Measurements from ENCODE around the gene WFDC12.

Gene WFDC12

DNA sequence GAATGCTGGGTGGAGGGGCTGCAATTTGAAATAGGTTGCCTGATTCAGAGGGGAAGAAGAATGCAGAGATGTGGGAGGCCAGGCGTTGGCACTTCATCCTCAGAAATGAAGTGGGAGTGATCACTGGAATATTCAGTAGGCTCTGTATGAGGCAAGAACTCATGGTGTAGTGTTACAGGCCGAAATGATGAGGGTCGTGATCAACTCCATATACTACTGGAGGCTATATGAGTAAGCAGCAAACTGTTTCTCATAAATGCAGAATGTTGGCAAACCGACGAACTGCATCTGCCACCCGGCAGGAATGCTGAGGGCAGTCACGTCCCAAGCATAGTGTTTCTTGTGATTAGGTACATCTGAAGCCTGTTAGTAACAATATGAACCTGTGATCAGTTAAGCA lies 36.0 kb downstream of the WFDC12 start:
- no peak for DNase-seq

DNA sequence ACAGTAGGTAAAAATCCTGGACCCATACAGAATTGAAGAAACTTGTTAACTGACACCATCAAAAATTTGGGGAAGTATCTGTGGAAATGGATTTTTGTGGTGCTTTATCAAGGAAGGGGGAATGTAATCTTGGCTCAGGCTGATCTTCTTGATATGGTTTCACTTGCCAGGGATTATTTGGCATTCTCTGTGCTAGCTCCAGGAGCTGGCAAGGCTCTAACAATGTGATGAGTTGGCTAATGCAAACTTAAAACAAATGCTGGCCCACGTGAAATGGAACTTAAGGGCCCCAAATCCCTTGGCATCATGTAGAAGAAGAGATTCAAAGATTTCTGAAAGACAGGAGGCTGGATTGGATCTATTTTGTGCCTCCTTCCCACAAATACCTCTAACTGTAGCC lies 36.5 kb downstream of the WFDC12 start:
- DNase-seq = no peak

DNA sequence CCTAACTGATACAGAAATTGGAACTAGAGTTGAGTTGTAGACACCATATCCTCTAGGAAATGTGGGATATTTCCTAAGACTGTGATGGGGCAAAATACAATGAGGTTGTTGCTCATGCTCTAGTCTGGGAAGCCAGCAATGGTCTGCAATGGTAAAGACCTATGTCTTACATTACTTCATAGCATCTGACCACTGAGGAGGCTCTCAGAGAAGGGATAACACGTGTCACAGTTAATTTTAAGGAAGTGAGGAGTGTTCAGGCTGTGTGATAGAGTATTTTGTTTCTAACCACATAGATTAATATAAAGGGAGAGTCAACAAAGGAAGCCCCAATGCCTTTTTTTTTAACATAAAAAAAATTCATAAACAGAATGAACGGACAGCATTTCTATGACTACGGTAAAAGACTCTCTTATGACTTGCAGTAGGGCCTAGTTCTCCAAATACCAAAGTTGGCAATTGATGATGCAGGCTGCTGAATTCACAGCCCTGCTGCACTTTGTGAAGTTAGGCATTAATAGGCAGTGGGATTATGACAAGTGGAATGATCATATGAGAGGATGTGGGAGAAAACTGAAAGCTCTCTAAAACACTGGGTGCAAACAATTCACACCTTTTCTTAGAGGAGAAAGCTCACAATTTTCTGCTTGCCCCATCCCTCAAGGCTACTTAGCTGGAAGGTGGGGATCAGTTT lies 37.0 kb downstream of the WFDC12 start:
- no peak for DNase-seq

DNA sequence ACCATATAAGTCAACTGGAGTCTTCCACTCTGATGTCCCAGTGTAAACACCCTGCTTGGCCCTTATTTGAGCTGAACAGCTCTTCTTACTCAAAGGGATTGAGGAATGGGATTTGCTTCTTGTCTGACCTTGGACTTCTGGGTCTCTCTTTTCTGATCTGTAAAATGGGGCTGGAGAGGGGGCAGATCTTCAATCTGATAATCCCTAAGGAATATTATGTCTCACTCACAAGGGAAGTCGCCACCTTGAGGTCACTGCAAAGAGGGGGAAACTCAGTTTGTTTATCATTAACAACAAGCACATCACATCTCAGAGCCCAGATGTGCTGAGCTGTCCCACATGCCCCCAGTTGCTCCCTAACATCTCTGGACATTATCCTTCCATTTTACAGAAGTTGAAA lies 38.4 kb downstream of the WFDC12 start:
- DNase-seq = no peak

DNA sequence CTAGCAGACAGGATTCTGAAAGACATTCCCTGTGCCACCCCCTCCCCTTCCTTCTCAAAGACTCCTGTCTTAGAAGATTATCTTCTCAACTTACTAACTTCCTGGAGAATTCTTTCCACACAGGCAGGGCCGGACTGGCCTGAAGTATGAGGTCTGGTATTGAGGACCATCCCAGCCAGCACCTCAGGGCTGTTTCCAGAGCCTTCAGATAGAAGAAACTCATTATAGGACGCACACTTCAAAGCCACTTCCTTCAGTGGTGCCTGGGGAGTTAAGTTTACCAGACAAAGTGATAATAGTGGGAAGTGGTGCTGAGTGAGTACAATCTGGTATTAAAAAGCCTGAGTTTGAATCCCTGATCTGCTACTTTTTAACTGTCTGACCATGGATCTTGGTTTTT lies 39.0 kb downstream of the WFDC12 start:
- no peak for DNase-seq

DNA sequence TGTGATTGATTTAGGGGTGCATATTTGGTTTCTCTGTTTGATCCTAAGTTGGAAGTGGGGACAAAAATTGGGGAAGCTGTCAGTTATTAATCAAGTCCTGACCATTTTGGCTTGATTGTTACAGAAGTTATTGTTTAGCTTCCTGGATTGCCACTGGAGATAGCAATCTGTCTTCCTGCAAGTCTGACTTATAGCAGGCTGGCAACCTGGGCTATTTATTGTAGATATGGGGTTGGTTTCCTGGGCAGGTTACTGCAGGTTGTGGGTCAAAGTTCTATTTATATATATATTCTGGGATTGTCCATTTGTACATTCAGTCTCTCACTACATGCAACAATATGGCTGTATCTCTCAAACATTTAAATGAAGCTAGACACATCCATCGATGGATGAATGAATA lies 41.1 kb downstream of the WFDC12 start:
- DNase-seq = no peak

DNA sequence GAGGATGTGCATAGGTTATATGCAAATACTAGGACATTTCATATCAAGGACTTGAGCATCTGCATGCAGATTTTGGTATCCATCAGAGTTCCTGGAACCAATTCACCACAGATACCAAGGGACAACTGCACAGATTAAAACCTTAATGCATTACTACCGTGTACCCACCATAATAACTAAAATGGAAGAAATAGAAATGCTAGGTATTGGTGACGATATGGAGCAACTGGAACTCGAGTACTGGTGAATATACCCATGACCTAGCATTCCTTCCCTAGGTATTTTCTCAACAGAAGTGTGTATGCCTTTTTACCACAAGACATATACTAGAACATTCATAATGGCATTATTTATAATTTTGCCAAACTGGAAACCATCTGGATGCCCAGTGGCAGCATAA lies 41.8 kb downstream of the WFDC12 start:
- no peak for DNase-seq

DNA sequence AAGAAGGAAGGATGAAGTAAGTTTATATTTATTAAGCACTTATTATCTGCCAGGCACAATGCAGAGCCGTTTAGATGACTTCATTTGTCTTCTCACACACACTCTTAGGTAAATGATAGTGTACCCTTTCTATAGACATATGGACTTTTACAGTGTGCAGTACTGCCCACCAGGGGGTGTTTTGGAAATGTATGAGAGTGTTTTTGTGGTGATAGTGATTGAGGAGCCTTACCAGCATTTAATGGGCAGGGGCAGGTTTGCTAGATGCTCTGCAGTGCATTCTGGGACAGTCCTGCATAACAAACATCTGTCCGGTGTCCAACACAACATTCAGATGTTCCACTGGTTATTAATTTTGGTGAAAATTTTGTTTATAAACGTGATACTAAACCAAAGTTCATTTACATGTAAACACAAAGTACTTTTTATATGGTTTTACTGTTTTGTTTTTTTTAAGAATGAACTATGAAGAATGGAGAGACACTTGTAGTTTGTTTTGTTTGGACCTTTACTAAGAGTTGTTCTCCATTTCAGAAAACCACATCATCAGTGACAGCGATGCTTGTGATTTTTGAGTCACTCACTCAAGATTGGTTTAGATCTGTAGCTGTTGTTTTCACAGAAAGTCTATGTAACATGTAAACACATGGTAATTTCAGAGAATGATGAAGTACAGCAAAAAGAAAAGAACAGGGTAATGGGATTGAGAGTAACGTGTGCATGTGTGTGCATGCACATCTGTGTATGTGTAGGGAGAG lies 43.2 kb downstream of the WFDC12 start:
- DNase-seq = no peak

DNA sequence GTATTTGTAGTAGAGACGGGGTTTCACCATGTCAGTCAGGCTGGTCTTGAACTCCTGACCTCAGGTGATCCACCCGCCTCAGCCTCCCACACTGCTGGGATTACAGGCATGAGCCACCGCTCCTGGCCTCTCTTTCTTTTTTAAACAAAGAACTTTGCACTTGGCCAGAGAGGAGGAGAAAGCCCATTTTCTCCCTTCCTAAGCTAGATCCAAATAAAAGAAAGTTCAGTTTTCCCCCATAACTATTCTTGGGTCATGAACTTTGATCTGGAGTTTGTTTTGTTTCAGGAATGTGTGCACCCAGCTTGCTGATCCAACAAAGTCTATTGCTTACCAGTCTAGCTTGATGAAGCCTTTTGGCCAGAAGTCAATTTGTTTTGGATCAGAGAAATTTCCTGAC lies 46.7 kb downstream of the WFDC12 start:
- DNase-seq = no peak

All from activated CD8-positive, alpha-beta memory T cell treated with anti-CD3 and anti-CD28 coated beads for 24 hours (primary cell).